HEK293T (cell line): Measurements from ENCODE around the gene FBXO39.
"Not testable (repeated sequence)": the region's sequence is repeated elsewhere in the genome, so short reads cannot be mapped to it uniquely, and the experiment has no call there.

Experiments
- CTCF ChIA-PET: fragments of 350-600 bp; formaldehyde crosslinking; extraction: SDS; loops from one replicate; lab custom pipeline; 2021; ENCODE audit warnings: antibody characterized with exemption, inconsistent platforms; lab: Yijun Ruan, JAX
- POLR2A ChIA-PET: fragments of 350-600 bp; formaldehyde crosslinking; extraction: SDS; loops from one replicate; lab custom pipeline; 2020; ENCODE audit warnings: antibody characterized with exemption, inconsistent platforms; lab: Yijun Ruan, JAX
- DNase-seq: peaks from one replicate; pipeline ENCODE4 v3.0.0; 2012; ENCODE audit warnings: mixed read lengths; ENCODE audit errors: extremely low spot score
- ARNT ChIP-seq: fragments of 450-650 bp; IDR thresholded peaks from 2 replicates; pipeline ENCODE4 v1.6.1; 2017; ENCODE audit warnings: mild to moderate bottlenecking
- BHLHE40 ChIP-seq: fragments of 450-650 bp; IDR thresholded peaks from 2 replicates; pipeline ENCODE4 v1.6.1; 2016; ENCODE audit warnings: mild to moderate bottlenecking, moderate library complexity, borderline replicate concordance
- CTBP1 ChIP-seq: fragments of 450-650 bp; IDR thresholded peaks from 2 replicates; pipeline ENCODE4 v1.6.1; 2016; ENCODE audit warnings: borderline replicate concordance
- ELF4 ChIP-seq: fragments of 450-650 bp; IDR thresholded peaks from 2 replicates; pipeline ENCODE4 v1.6.1; 2017; ENCODE audit warnings: antibody characterized with exemption
- FOXA1 ChIP-seq: fragments of 450-650 bp; IDR thresholded peaks from 2 replicates; pipeline ENCODE4 v1.6.1; 2016; ENCODE audit warnings: mild to moderate bottlenecking
- FOXK2 ChIP-seq: fragments of 450-650 bp; IDR thresholded peaks from 2 replicates; pipeline ENCODE4 v1.6.1; 2016; ENCODE audit warnings: mild to moderate bottlenecking
- FOXM1 ChIP-seq: fragments of 450-650 bp; IDR thresholded peaks from 2 replicates; pipeline ENCODE4 v1.6.1; 2017; ENCODE audit warnings: mild to moderate bottlenecking, borderline replicate concordance
- HDGF ChIP-seq: fragments of 450-650 bp; IDR thresholded peaks from 2 replicates; pipeline ENCODE4 v1.6.1; 2017; ENCODE audit warnings: antibody characterized with exemption, borderline replicate concordance
- L3MBTL2 ChIP-seq: fragments of 450-650 bp; conservative IDR thresholded peaks from 2 replicates; pipeline ENCODE4 v1.6.1; 2016; ENCODE audit warnings: mild to moderate bottlenecking
- LEF1 ChIP-seq: fragments of 450-650 bp; IDR thresholded peaks from 2 replicates; pipeline ENCODE4 v1.6.1; 2017; ENCODE audit warnings: mild to moderate bottlenecking, borderline replicate concordance
- NFRKB ChIP-seq: fragments of 450-650 bp; IDR thresholded peaks from 2 replicates; pipeline ENCODE4 v1.6.1; 2016; ENCODE audit warnings: mild to moderate bottlenecking, moderate library complexity
- PKNOX1 ChIP-seq: fragments of 450-650 bp; IDR thresholded peaks from 2 replicates; pipeline ENCODE4 v1.6.1; 2016
- SP1 ChIP-seq: fragments of 450-650 bp; IDR thresholded peaks from 2 replicates; pipeline ENCODE4 v1.6.1; 2017
- SUZ12 ChIP-seq: fragments of 450-650 bp; IDR thresholded peaks from 2 replicates; pipeline ENCODE4 v1.6.1; 2016; ENCODE audit warnings: mild to moderate bottlenecking
- TARDBP ChIP-seq: fragments of 450-650 bp; IDR thresholded peaks from 2 replicates; pipeline ENCODE4 v1.6.1; 2016
- ZNF384 ChIP-seq: fragments of 450-650 bp; IDR thresholded peaks from 2 replicates; pipeline ENCODE4 v1.6.1; 2016

Gene FBXO39

DNA sequence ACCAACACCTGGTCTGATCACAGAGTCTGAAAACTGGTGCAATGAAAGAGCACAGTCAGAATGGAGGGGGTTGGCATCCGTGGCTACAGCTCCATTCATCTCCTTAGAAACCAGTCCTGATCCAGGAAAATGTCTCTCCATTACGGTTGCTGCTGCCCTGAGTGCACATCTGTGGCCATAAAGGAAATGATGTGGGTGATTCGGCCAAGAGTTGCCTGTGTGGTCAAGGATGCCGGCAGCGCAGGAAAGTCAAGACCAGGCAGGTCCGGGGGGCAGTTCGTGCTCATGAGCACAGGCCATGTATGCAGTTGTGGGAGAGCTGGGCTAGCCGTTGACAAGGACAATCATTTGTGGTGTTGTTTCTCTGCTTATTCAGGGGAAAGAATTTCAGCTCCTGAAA, 14.2 kb upstream of the FBXO39 start:
- POLR2A ChIA-PET: no interaction called here
- TF ChIP-seq FOXA1 (no peak), SP1 (no peak), ZNF384 (no peak), BHLHE40 (no peak), ELF4 (no peak), SUZ12 (no peak), NFRKB (no peak), LEF1 (no peak), PKNOX1 (no peak), CTBP1 (no peak), ARNT (no peak), FOXM1 (no peak), FOXK2 (no peak), L3MBTL2 (no peak), HDGF (no peak), TARDBP (no peak)
- CTCF ChIA-PET: no interaction called here

GRCh38 chr17:6768447-6768846, 7.6 kb upstream of the FBXO39 start:
- ChIA-PET CTCF (no interaction called here), POLR2A (no interaction called here)
- DNase-seq: no peak
- TF ChIP-seq HDGF (no peak), SUZ12 (no peak), NFRKB (no peak), FOXM1 (no peak), ELF4 (no peak), TARDBP (no peak), ZNF384 (no peak), LEF1 (no peak), ARNT (no peak), CTBP1 (no peak), PKNOX1 (no peak), BHLHE40 (no peak), SP1 (no peak), L3MBTL2 (no peak), FOXK2 (no peak), FOXA1 (no peak)

More for the DNA sequence above, 14.2 kb upstream of the FBXO39 start:
- no peak for DNase-seq

GRCh38 chr17:6772016-6772415, 4.0 kb upstream of the FBXO39 start:
- TF ChIP-seq FOXK2 (no peak), CTBP1 (no peak), SUZ12 (no peak), ZNF384 (no peak), LEF1 (no peak), ARNT (no peak), ELF4 (no peak), PKNOX1 (no peak), TARDBP (no peak), L3MBTL2 (no peak), SP1 (no peak), HDGF (no peak), FOXA1 (no peak), NFRKB (no peak), FOXM1 (no peak), BHLHE40 (no peak)
- POLR2A ChIA-PET: no interaction called here
- CTCF ChIA-PET: no interaction called here
- DNase-seq: no peak

GRCh38 chr17:6774906-6775305, 1.1 kb upstream of the FBXO39 start:
- DNase-seq, CTCF ChIA-PET, POLR2A ChIA-PET: not testable (repeated sequence)

DNA sequence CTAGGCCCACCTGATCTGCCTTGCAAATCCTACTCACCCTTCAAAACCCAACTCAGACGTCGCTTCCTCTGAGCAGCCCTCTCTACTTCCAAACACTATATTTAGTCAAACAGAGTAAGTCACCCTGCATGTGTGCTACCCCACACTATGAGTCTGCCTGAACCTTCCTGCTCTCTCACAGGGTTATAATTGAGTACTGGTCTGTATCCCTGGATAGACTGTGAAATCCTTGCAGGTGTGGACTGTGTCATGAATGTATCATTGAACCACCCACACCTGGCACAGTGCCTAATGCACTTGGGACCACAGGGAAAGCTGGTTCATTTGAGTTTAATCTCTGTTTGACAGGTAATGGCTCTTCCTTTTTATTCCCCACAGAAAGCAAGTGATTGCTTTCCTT, 3.4 kb downstream of the FBXO39 start:
- ChIA-PET POLR2A (no interaction called here), CTCF (no interaction called here)
- DNase-seq: no peak
- TF ChIP-seq HDGF (no peak), NFRKB (no peak), SP1 (no peak), LEF1 (no peak), SUZ12 (no peak), ELF4 (no peak), FOXK2 (no peak), FOXM1 (no peak), ZNF384 (no peak), CTBP1 (no peak), L3MBTL2 (no peak), ARNT (no peak), PKNOX1 (no peak)

- CTCF ChIA-PET: no interaction called here
- TF ChIP-seq PKNOX1 (no peak), NFRKB (no peak), SUZ12 (no peak), ZNF384 (no peak), ARNT (no peak)
- no peak for DNase-seq
- POLR2A ChIA-PET: no interaction called here
Observed at GRCh38 chr17:6780001-6780400, 4.0 kb downstream of the FBXO39 start.
